HG03354 (cell line): Measurements from ENCODE around the gene TIMM13.

Experiments
- ATAC-seq: cut with Tn5 transposase; IDR thresholded peaks from one replicate; pipeline ENCODE4 v1.9.1; 2021; ENCODE audit warnings: mild to moderate bottlenecking; ENCODE audit not compliant: unreplicated experiment, poor library complexity, severe bottlenecking

TIMM13 gene

GRCh38 chr19:2391118-2391725, 36.2 kb downstream of the TIMM13 start:
- ATAC-seq = no peak

- no peak for ATAC-seq
Measured at GRCh38 chr19:2389594-2389993, 37.8 kb downstream of the TIMM13 start.

GRCh38 chr19:2387367-2388288, 39.8 kb downstream of the TIMM13 start:
- ATAC-seq = no peak

- ATAC-seq = no peak
Measured at GRCh38 chr19:2385053-2385721, 42.2 kb downstream of the TIMM13 start.

GRCh38 chr19:2382530-2383222, 44.7 kb downstream of the TIMM13 start:
- no peak for ATAC-seq

GRCh38 chr19:2381148-2381820, 46.1 kb downstream of the TIMM13 start:
- no peak for ATAC-seq

- ATAC-seq = no peak
Measured at GRCh38 chr19:2380567-2380966, 46.8 kb downstream of the TIMM13 start.

- ATAC-seq = no peak
Measured at GRCh38 chr19:2376784-2377519, 50.4 kb downstream of the TIMM13 start.
